ENCODE measurements around the gene KLK2.

KLK2 gene

DNA sequence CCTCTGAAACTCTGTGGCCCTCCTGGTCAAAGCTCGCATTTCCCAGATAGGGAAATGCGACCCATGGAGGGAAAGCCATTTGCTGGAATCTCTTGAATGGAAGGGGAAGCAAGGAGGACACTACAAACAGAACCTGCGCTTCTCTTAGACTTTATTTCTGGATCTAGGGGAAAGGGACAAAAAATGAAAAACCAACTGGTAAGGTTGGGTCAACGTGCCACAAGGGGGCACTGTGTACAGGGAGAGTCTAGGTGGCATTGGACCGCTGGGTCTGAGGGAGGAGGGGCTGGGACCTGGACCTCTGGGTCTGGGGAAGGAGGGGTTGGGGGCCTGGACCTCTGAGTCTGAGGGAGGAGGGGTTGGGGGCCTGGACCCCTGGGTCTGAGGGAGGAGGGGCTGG, 33.0 kb downstream of the KLK2 start:
- WGBS = 18% methylated on average over 5 of the region's 5 CpGs
- no peak overlapping the region for H3K27ac ChIP-seq (ENCODE audit: low read length, poor library complexity, severe bottlenecking)
- DNase-seq = no peak

DNA sequence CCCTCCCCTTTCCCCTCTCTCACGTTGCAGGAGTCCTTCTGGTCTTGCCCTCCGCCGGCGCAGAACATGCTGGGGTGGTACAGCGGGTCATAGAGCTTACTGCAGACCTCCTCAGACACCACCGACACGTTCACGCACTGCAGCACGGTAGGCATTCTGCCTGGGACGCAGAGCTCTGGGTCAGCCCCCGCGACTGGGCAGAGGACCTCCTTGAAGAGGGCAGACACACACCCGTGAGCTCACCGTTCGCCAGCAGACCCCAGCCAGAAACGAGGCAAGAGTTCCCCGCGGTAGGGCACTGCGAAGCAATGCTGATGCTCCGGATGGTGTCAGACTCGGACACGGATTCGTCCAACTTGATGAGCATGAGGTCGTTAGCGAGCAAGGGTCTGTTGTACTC, 35.1 kb downstream of the KLK2 start:
- H3K14ac ChIP-seq (ENCODE audit: low read length in 2 of 2) = no peak overlapping the region
- H3K9me3 ChIP-seq (ENCODE audit: control insufficient read depth, low read length) = no peaks in the 10 kb centered on the region
- no peaks in the 10 kb centered on the region for H3K36me3 ChIP-seq (ENCODE audit: control insufficient read depth in 1 of 2, insufficient read depth in 2 of 2, low read depth in 1 of 2, low read length in 2 of 2)
- DNase-seq = no peak
- no peak overlapping the region for H3K4ac ChIP-seq (ENCODE audit: low read depth in 1 of 2, low read length in 2 of 2)
- no peak overlapping the region for H3K4me3 ChIP-seq (ENCODE audit: insufficient read depth in 1 of 2, low read depth in 1 of 2, low read length in 2 of 2)
- H3K27ac ChIP-seq (ENCODE audit: low read length, poor library complexity, severe bottlenecking) = no peak overlapping the region
- no peak overlapping the region for H3K23ac ChIP-seq (ENCODE audit: low read length in 2 of 2)
- WGBS = 80% methylated on average over 25 of the region's 25 CpGs
- no peaks in the 10 kb centered on the region for H3K79me1 ChIP-seq (replicated peaks; ENCODE audit: low read length, poor library complexity, severe bottlenecking)
- no peak overlapping the region for H2BK12ac ChIP-seq (ENCODE audit: low read length in 2 of 2)
- H3K27me3 ChIP-seq (ENCODE audit: control insufficient read depth in 1 of 2, insufficient read depth in 1 of 2, low read length in 2 of 2) = peaks cover 0 to 75% of the 10 kb centered on the region in 2 experiments
- no peak overlapping the region for H4K91ac ChIP-seq (ENCODE audit: low read length)
- no peak overlapping the region for H2BK15ac ChIP-seq (ENCODE audit: low read depth, poor library complexity, severe bottlenecking)
- H2AFZ ChIP-seq (ENCODE audit: low read depth, low read length) = no peak overlapping the region
- no peak overlapping the region for H3K18ac ChIP-seq (ENCODE audit: low read depth in 1 of 2, low read length in 2 of 2)
- H3K4me2 ChIP-seq (ENCODE audit: low read length, poor library complexity, severe bottlenecking) = no peak overlapping the region
- no peak overlapping the region for H2BK5ac ChIP-seq (ENCODE audit: low read depth, low read length, poor library complexity, severe bottlenecking)
- H3K9ac ChIP-seq (ENCODE audit: low read length) = no peak overlapping the region
- H3K4me1 ChIP-seq (ENCODE audit: control insufficient read depth, insufficient read depth, low read depth, low read length) = no peaks in the 10 kb centered on the region
- H2AK5ac ChIP-seq (ENCODE audit: low read length, severe bottlenecking) = no peak overlapping the region
- no peak overlapping the region for H2BK120ac ChIP-seq (ENCODE audit: low read depth, low read length)
- H4K8ac ChIP-seq (ENCODE audit: low read length) = no peak overlapping the region

More for the DNA sequence above, 33.0 kb downstream of the KLK2 start:
- Histone ChIP-seq H2BK12ac (ENCODE audit: low read length in 2 of 2) (no peak overlapping the region), H3K23ac (ENCODE audit: low read length in 2 of 2) (no peak overlapping the region), H2BK15ac (ENCODE audit: low read depth, poor library complexity, severe bottlenecking) (no peak overlapping the region), H3K9me3 (ENCODE audit: control insufficient read depth, low read length) (no peaks in the 10 kb centered on the region), H3K14ac (ENCODE audit: low read length in 2 of 2) (no peak overlapping the region), H3K18ac (ENCODE audit: low read depth in 1 of 2, low read length in 2 of 2) (no peak overlapping the region), H2BK5ac (ENCODE audit: low read depth, low read length, poor library complexity, severe bottlenecking) (no peak overlapping the region), H3K36me3 (ENCODE audit: control insufficient read depth in 1 of 2, insufficient read depth in 2 of 2, low read depth in 1 of 2, low read length in 2 of 2) (no peaks in the 10 kb centered on the region), H3K27me3 (ENCODE audit: control insufficient read depth in 1 of 2, insufficient read depth in 1 of 2, low read length in 2 of 2) (peaks cover 0 to 59% of the 10 kb centered on the region in 2 experiments), H2BK120ac (ENCODE audit: low read depth, low read length) (no peak overlapping the region), H3K4me3 (ENCODE audit: insufficient read depth in 1 of 2, low read depth in 1 of 2, low read length in 2 of 2) (no peak overlapping the region), H2AFZ (ENCODE audit: low read depth, low read length) (no peak overlapping the region), H2AK5ac (ENCODE audit: low read length, severe bottlenecking) (no peak overlapping the region), H3K4me1 (ENCODE audit: control insufficient read depth, insufficient read depth, low read depth, low read length) (no peaks in the 10 kb centered on the region), H3K4ac (ENCODE audit: low read depth in 1 of 2, low read length in 2 of 2) (no peak overlapping the region), H4K8ac (ENCODE audit: low read length) (no peak overlapping the region), H3K79me1 (replicated peaks; ENCODE audit: low read length, poor library complexity, severe bottlenecking) (no peaks in the 10 kb centered on the region), H3K9ac (ENCODE audit: low read length) (no peak overlapping the region), H3K4me2 (ENCODE audit: low read length, poor library complexity, severe bottlenecking) (no peak overlapping the region), H4K91ac (ENCODE audit: low read length) (no peak overlapping the region)

DNA sequence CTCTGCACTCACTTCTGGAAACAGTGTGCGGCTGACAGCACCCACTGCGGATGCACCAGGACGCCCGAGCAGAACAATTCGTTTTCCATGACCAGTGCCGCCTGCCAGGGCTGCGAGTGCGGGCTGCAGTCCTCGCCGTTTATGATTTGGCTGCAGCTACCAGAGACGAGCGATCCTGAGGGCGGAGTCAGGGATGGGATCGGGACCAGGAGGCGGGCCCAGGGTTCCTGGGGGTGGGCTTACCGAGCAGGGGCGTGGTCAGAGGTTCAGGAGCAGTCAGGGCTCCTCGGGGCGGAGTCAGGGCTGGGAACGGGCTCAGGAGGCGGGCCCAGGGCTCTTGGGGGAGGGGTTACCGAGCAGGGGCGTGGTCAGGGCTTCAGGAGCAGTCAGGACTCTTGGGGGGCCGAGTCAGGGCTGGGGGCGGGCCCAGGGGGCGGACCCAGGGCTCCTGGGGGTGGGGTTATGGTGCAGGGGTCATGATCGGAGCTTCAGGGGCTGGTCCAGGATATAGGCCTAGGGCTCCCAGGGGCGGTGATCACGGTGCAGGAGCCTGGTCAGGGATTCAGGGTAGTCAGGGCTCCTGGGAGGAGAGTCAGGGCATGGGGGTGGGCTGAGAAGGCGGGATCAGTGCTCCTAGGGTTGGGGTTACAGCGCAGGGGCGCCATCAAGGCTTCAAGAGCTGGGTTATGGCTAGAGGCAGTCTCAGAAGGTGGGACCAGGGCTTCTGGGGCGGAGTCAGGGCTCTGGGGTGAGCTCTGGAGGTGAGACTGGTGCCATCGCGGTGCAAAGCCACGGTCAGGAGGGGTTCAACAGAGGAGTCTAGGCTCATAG, 36.2 kb downstream of the KLK2 start:
- Histone ChIP-seq H3K9ac (ENCODE audit: low read length) (no peak overlapping the region), H3K27me3 (ENCODE audit: control insufficient read depth in 1 of 2, insufficient read depth in 1 of 2, low read length in 2 of 2) (peaks cover 0 to 77% of the 10 kb centered on the region in 2 experiments), H3K9me3 (ENCODE audit: control insufficient read depth, low read length) (no peaks in the 10 kb centered on the region), H3K36me3 (ENCODE audit: control insufficient read depth in 1 of 2, insufficient read depth in 2 of 2, low read depth in 1 of 2, low read length in 2 of 2) (no peaks in the 10 kb centered on the region), H2AFZ (ENCODE audit: low read depth, low read length) (no peak overlapping the region), H3K18ac (ENCODE audit: low read depth in 1 of 2, low read length in 2 of 2) (no peak overlapping the region), H3K79me1 (replicated peaks; ENCODE audit: low read length, poor library complexity, severe bottlenecking) (no peaks in the 10 kb centered on the region), H2AK5ac (ENCODE audit: low read length, severe bottlenecking) (no peak overlapping the region), H4K8ac (ENCODE audit: low read length) (no peak overlapping the region), H3K4me3 (ENCODE audit: insufficient read depth in 1 of 2, low read depth in 1 of 2, low read length in 2 of 2) (no peak overlapping the region), H2BK15ac (ENCODE audit: low read depth, poor library complexity, severe bottlenecking) (no peak overlapping the region), H3K4me2 (ENCODE audit: low read length, poor library complexity, severe bottlenecking) (no peak overlapping the region), H3K23ac (ENCODE audit: low read length in 2 of 2) (no peak overlapping the region), H2BK5ac (ENCODE audit: low read depth, low read length, poor library complexity, severe bottlenecking) (no peak overlapping the region), H2BK120ac (ENCODE audit: low read depth, low read length) (no peak overlapping the region), H3K27ac (ENCODE audit: low read length, poor library complexity, severe bottlenecking) (no peak overlapping the region), H2BK12ac (ENCODE audit: low read length in 2 of 2) (no peak overlapping the region), H3K4ac (ENCODE audit: low read depth in 1 of 2, low read length in 2 of 2) (no peak overlapping the region), H4K91ac (ENCODE audit: low read length) (no peak overlapping the region), H3K4me1 (ENCODE audit: control insufficient read depth, insufficient read depth, low read depth, low read length) (no peaks in the 10 kb centered on the region), H3K14ac (ENCODE audit: low read length in 2 of 2) (no peak overlapping the region)
- 8% methylated on average over 35 of the region's 36 CpGs for WGBS
- DNase-seq = no peak

DNA sequence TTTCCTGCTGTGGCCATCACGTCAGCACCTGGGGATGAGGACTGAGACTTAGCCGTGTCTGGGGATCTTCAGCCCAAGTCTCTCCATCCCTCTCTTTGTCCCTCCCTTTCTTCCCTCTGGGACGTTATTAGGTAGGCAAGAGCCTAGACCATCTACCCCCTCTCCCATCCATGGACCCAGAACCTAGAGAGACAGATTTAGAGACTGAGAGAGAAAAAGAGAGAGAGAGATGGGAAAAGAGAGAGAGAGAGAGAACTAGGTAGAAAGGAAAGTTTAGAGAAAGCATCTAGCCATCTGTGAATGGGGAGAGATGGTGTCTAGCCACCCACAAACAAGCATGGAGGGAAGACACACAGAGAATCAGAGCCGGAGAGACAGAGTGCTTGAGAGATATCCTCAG, 37.5 kb downstream of the KLK2 start:
- Histone ChIP-seq H3K9me3 (ENCODE audit: control insufficient read depth, low read length) (no peaks in the 10 kb centered on the region), H3K27me3 (ENCODE audit: control insufficient read depth in 1 of 2, insufficient read depth in 1 of 2, low read length in 2 of 2) (peaks cover 0 to 72% of the 10 kb centered on the region in 2 experiments), H3K14ac (ENCODE audit: low read length in 2 of 2) (no peak overlapping the region), H3K9ac (ENCODE audit: low read length) (no peak overlapping the region), H3K4me3 (ENCODE audit: insufficient read depth in 1 of 2, low read depth in 1 of 2, low read length in 2 of 2) (no peak overlapping the region), H4K91ac (ENCODE audit: low read length) (no peak overlapping the region), H3K18ac (ENCODE audit: low read depth in 1 of 2, low read length in 2 of 2) (no peak overlapping the region), H3K4me2 (ENCODE audit: low read length, poor library complexity, severe bottlenecking) (no peak overlapping the region), H3K23ac (ENCODE audit: low read length in 2 of 2) (no peak overlapping the region), H2BK5ac (ENCODE audit: low read depth, low read length, poor library complexity, severe bottlenecking) (no peak overlapping the region), H2AFZ (ENCODE audit: low read depth, low read length) (no peak overlapping the region), H3K36me3 (ENCODE audit: control insufficient read depth in 1 of 2, insufficient read depth in 2 of 2, low read depth in 1 of 2, low read length in 2 of 2) (no peaks in the 10 kb centered on the region), H2BK12ac (ENCODE audit: low read length in 2 of 2) (no peak overlapping the region), H3K4ac (ENCODE audit: low read depth in 1 of 2, low read length in 2 of 2) (no peak overlapping the region), H3K4me1 (ENCODE audit: control insufficient read depth, insufficient read depth, low read depth, low read length) (no peaks in the 10 kb centered on the region), H2AK5ac (ENCODE audit: low read length, severe bottlenecking) (no peak overlapping the region), H3K79me1 (replicated peaks; ENCODE audit: low read length, poor library complexity, severe bottlenecking) (no peaks in the 10 kb centered on the region), H3K27ac (ENCODE audit: low read length, poor library complexity, severe bottlenecking) (no peak overlapping the region), H4K8ac (ENCODE audit: low read length) (no peak overlapping the region), H2BK15ac (ENCODE audit: low read depth, poor library complexity, severe bottlenecking) (no peak overlapping the region), H2BK120ac (ENCODE audit: low read depth, low read length) (no peak overlapping the region)
- 81% methylated on average over 3 of the region's 4 CpGs for WGBS
- DNase-seq = no peak
